Pancreas (tissue), 10 donors: ENCODE results near the gene ISLR. TPM values are rescaled to one million over a fixed set of nuclear protein-coding genes. Genes with fewer than 3 reads are reported as not detected.

ENCODE experiments used
- ATAC-seq, 4 donors: fragments of 200-7000 bp; cut with Tn5 transposase; one replicate each; pipeline versions ENCODE4 v1.8.0 to v1.9.1; 2020; ENCODE audit warnings: mild to moderate bottlenecking in 4 of 4, moderate library complexity in 4 of 4
- DNase-seq, 6 donors: peaks; one replicate each; pipeline ENCODE4 v3.0.0-alpha.2; 2020
- FAIRE-seq: peaks from 2 replicates; lab custom pipeline; 2012; peaks lifted over from hg19 to GRCh38; lab: Jason Lieb, UNC
- H3K27ac ChIP-seq, 4 donors: fragments of 200-600 bp; sonication (generic); 1 replicate in 3 of 4; 2 replicates in 1 of 4; pipeline versions ENCODE4 v1.5.0 to v1.8.0; 2020
- H3K27me3 ChIP-seq, 4 donors: fragments of 200-600 bp; one replicate each; pipeline ENCODE4 v1.8.0; 2021
- H3K36me3 ChIP-seq, 3 donors: fragments of 200-600 bp; sonication (generic) in 1 of 3; one replicate each; pipeline versions ENCODE4 v1.5.0 to v1.8.0; 2020 to 2021
- H3K4me1 ChIP-seq, 3 donors: fragments of 200-600 bp; one replicate each; pipeline ENCODE4 v1.8.0; 2021
- H3K4me3 ChIP-seq, 4 donors: fragments of 200-600 bp; sonication (generic) in 2 of 4; one replicate each; pipeline versions ENCODE4 v1.5.0 to v1.8.0; 2020 to 2021
- H3K9me3 ChIP-seq, 4 donors: fragments of 200-600 bp; one replicate each; pipeline ENCODE4 v1.8.0; 2021
- WGBS, 2 donors: extraction: QIAGEN DNeasy Blood & Tissue Kit; methylation state at CpG; one replicate each; pipeline ENCODE4 v1.1.7; 2013; 5-methylcytosine and 5-hydroxymethylcytosine counted together
- intact Hi-C, 3 donors: fragments of 100-400 bp; cut with DNase I; formaldehyde crosslinking; loops; one replicate each; pipeline versions ENCODE4 v1.11.1 to v1.14.2; 2022
- polyA plus RNA-seq, 2 donors: library from polyadenylated mRNA; stranded (reverse); fragments of 200-250 nt; gene quantifications; one replicate each; pipeline ENCODE4 v1.2.3, GENCODE V29; 2013
- total RNA-seq, 6 donors: library from RNA; stranded (reverse); fragmentation: NEBNext Ultra II Directional in 4 of 6; extraction: Animal tissue kit (Norgen Biotek cat#: 25700) in 4 of 6; gene quantifications; one replicate each; pipeline versions ENCODE4 v1.2.1 to v1.2.4, GENCODE V29; 2021 to 2023
- TF ChIP-seq, protein P1 (sequence below), 4 donors: fragments of 200-600 bp; sonication (generic) in 3 of 4; IDR thresholded peaks; one replicate each; pipeline versions ENCODE4 v1.5.0 to v1.8.0; 2021; ENCODE audit warnings: antibody characterized with exemption in 4 of 4
- donor health status: healthy with polysubstance abuse.
- donor health status: DM: no; HTN: no; CAD: no; lungs with moderate emphysema.
- donor health status: DM: no; HTN: no; CAD: no.
- donor health status: control.
- donor health status: control.
- donor health status: Bipolar disorder and iron deficiency.
- donor health status: DM: yes; HTN: yes; CAD: no.
- donor health status: DM: no; HTN: no; CAD: no.
- donor health status: DM: no; HTN: no; CAD: no.
- donor health status: DM: yes; HTN: yes; CAD: no.

The ISLR gene
- total and polyA plus RNA-seq, 8 donors: 1.5 to 29.4 (median 3.3) TPM

DNA sequence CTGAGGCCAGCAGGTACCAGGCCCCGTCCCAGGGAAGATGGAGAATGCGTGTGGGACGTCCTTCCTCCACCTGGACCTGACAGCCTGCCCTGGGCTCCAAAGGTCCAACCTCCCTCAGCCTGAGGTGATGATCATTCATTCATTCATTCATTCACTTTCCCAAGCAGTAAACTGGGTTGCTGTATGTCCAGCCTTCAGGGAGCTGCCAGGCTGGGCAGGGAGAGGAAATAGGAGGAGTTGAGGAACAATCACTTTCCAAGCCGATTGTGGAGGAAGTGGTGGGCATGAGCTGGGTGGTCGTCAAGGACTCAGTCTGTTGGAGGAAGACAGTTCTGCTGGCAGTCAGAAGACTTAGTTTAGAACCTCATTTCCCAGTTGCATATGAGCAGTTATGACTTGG, 52.4 kb downstream of the ISLR start:
- DNase-seq (no peak), FAIRE-seq (no peak), ATAC-seq (no peak)
- no peak overlapping the region for H3K4me3 ChIP-seq
- intact Hi-C loops: no loop called here
- H3K27me3 ChIP-seq: no peaks in the 10 kb centered on the region
- TF ChIP-seq, protein P1, sequence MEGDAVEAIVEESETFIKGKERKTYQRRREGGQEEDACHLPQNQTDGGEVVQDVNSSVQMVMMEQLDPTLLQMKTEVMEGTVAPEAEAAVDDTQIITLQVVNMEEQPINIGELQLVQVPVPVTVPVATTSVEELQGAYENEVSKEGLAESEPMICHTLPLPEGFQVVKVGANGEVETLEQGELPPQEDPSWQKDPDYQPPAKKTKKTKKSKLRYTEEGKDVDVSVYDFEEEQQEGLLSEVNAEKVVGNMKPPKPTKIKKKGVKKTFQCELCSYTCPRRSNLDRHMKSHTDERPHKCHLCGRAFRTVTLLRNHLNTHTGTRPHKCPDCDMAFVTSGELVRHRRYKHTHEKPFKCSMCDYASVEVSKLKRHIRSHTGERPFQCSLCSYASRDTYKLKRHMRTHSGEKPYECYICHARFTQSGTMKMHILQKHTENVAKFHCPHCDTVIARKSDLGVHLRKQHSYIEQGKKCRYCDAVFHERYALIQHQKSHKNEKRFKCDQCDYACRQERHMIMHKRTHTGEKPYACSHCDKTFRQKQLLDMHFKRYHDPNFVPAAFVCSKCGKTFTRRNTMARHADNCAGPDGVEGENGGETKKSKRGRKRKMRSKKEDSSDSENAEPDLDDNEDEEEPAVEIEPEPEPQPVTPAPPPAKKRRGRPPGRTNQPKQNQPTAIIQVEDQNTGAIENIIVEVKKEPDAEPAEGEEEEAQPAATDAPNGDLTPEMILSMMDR (IDR thresholded peaks at IDR 0.05): no peak
- H3K9me3 ChIP-seq: no peaks in the 10 kb centered on the region
- no peaks in the 10 kb centered on the region for H3K4me1 ChIP-seq
- H3K36me3 ChIP-seq: no peaks in the 10 kb centered on the region
- H3K27ac ChIP-seq: no peak overlapping the region
- 71 to 81% methylated on average over 5 of the region's 5 CpGs for WGBS, 2 donors

Other genes with a start within 250 kb of the ISLR start
- gene LOXL1, start 247.2 kb upstream of the ISLR start, total RNA-seq: 10 to 100 TPM in 1 of 6 donors, 1 to 10 TPM in 5; 2.2 to 14.9 (median 4.9) TPM
- gene LOXL1, start 247.2 kb upstream of the ISLR start, polyA plus RNA-seq: 10 to 100 TPM; 11.5 to 14.8 TPM
- gene STOML1, start 181.4 kb upstream of the ISLR start, total RNA-seq: 10 to 100 TPM in 2 of 6 donors, 1 to 10 TPM in 4; 5.2 to 12.3 (median 6.9) TPM
- gene STOML1, start 181.4 kb upstream of the ISLR start, polyA plus RNA-seq: 10 to 100 TPM; 13.1 to 13.2 TPM
- gene PML, start 179.0 kb upstream of the ISLR start, total RNA-seq: 10 to 100 TPM; 10.6 to 31.7 (median 13.0) TPM
- 10 to 100 TPM; 17.6 to 19.1 TPM for gene PML, start 179.0 kb upstream of the ISLR start, polyA plus RNA-seq
- gene GOLGA6A, start 91.2 kb upstream of the ISLR start, total RNA-seq: not detected
- gene GOLGA6A, start 91.2 kb upstream of the ISLR start, polyA plus RNA-seq: not detected
- under 1 TPM; 0.08 to 0.50 (median 0.16) TPM for gene ISLR2, start 43.1 kb upstream of the ISLR start, total RNA-seq
- under 1 TPM; 0.23 to 0.31 TPM for gene ISLR2, start 43.1 kb upstream of the ISLR start, polyA plus RNA-seq
- 1 to 10 TPM in 2 of 6 donors, under 1 TPM in 2, not detected in 2; 0.06 to 1.7 (median 0.89) TPM for gene STRA6, start 29.1 kb downstream of the ISLR start, total RNA-seq
- under 1 TPM; 0.19 to 0.42 TPM for gene STRA6, start 29.1 kb downstream of the ISLR start, polyA plus RNA-seq
- gene CCDC33, start 62.6 kb downstream of the ISLR start, total RNA-seq: not detected
- not detected for gene CCDC33, start 62.6 kb downstream of the ISLR start, polyA plus RNA-seq
- under 1 TPM in 3 of 6 donors, not detected in 3; 0.28 to 0.66 (median 0.29) TPM for gene CYP11A1, start 193.9 kb downstream of the ISLR start, total RNA-seq
- under 1 TPM; 0.09 to 0.11 TPM for gene CYP11A1, start 193.9 kb downstream of the ISLR start, polyA plus RNA-seq